COR-L47 (cell line): Measurements from ENCODE around the gene GALNT9.
A peak's percentile ranks its signal among the peaks of the same experiment; 100 is the strongest.
"Not testable (repeated sequence)": the region's sequence is repeated elsewhere in the genome, so short reads cannot be mapped to it uniquely, and the experiment has no call there.

Experiments
- DNase-seq: peaks from one replicate; lab custom pipeline; 2025; lab: John Stamatoyannopoulos, UW

The GALNT9 gene

DNA sequence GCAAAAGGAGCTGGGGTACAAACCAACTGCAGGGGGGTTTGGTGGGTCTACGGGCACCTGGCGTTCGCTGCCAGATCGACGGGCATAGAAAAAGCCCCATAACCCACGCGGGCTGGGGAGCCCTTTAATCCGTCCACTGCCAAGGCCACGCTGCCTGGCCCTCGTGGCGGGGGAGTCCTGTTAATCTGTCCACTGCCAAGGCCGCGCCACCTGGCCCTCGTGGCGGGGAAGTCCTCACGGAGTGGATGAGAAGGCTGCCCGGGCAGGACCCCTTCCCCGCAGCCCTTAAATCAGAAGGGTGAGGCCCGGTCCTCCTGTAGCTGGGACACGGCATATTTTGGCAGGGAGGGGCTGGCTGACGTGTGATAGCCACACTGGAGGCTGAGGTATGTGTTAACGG, 99.0 kb downstream of the GALNT9 start:
- no peak for DNase-seq

DNA sequence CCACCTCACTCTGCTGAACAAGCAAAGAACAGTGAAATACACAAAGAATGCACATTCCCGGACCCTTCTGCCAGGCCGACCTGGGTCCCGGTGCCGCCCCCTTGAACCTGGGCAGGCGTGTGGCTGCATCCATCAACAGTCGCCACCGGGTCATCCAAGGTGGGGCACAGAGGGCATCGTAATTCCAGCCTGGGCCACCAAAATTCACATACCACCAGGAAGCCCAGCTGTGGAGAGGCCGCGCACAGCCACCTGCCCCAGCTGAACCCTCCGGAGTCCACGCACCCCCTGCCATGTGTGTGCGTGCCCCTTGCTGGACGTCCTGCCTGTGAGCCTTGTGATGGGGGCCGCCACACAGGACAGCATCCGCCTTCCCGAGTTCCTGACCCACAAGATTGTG, 99.5 kb downstream of the GALNT9 start:
- no peak for DNase-seq

DNA sequence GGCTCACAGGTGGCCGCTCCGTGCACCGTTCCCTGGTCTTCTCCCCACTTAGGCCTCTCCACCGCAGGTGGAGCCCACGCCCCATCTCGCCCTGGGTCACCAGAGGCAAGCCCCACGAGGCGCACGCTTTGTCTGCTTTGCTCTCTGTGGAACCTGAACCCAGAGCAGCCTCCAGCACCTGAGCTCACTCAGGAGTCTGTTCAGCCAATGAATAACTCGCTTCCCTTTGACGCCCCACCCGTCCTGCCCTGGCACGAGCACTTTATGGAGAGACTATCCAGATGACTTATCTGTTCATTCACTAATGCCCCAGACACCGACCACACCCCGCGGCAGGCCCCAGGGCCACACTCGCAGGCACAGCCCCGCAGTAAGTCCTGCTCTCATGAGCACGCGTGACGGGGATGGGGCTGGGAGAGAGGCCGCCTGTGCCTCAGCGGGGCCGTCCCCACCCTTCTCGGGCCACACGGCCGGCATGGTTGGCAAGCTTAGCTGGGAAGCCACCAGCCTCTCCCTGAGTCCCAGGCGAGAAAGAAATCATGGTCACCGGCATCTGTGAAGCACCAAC, 100.1 kb downstream of the GALNT9 start:
- DNase-seq, result no peak

DNA sequence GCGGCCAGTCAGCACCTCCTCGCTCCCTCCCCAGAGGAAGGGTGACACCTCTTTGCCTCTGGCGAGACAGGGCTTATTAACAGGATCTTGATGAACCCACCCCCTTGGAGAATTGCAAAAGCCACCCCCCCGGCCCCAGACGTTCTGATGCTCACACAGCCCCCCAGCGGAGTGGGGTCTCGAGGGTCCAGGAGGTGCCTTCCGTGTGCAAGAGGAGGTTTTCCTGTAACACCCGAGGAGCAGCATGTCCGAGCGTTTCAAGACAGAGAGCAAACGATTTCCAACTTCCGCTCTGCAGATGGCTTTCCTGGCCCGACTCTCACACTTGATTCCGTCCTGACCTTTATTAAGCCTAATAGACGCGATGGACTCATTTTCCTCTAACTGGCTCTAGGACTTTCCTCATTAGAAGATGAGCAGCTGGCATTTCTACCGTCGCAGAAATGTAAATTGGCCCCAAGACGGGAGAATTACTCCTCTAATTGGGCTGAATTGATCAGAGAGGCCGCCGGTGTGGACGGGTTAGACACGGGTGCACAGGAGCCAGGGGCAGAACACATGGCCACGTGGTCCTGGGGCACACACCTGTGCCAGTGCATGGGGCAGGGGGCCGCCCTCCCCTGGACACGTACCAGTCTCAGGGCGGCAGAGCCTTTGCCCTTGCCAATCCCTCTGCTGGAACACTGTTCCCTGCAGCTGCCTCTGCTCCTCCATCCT, 100.8 kb downstream of the GALNT9 start:
- no peak for DNase-seq

DNA sequence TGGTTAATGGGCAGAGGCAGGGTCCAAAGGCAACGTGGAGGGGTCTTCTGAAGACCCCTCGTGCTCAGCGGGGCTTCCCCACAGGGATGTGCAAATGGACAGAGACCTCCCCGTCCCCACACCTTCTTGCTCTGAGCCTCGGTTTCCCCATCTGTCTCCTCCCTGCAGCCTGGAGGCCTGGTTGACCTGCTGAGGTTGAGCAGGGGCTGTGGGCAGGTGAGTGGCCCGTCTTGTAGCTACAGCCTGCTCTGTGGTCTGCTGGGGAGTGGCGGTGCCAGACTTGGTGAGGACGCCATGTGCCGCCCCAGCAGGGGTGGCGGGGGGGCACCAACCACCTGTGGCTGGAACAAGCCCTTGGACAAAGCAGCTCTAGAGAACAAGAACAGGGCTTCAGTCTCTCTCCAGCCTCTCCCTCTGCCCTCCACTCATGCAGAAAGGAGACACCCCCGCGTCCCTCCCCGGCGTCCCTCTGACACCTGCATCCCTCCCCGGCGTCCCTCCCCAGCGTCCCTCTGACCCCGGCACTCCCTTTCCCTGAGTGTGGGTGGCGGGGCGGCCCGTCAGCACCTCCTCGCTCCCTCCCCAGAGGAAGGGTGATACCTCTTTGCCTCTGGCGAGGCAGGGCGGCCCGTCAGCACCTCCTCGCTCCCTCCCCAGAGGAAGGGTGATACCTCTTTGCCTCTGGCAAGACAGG, 101.5 kb downstream of the GALNT9 start:
- DNase-seq, result no peak

DNA sequence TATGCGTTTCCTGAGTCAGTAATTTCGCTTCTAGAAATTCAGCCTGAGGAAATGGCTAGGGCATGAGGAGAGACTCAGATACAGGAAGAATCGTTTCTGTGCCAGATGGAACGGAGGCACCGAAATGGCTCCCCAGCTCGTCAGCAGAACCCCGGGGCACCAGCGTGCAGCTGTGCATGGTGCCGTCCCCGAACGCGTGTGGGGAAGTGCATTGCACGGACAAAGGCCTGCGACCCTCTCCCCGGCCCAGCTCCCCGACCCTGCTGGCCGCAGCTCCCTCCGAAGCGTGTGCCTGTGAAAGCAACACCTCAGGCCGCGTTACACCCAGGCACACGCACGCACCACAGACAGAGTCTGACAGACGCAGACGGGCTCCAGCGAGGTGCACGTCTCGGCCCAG, 102.3 kb downstream of the GALNT9 start:
- no peak for DNase-seq

DNA sequence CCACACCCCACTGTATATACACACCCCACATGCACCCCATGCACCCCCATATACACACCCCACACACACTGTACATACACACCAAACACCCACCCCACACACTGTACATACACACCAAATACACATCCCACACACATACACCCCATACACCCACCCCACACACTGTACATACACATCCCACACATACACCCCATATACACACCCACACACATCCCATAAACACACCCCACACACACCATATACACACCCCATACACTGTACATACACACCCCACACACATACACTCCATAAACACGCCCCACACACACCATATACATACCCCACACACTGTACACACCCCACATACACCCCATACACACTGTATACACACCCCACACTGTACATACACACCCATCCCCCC, 102.8 kb downstream of the GALNT9 start:
- no peak for DNase-seq

DNA sequence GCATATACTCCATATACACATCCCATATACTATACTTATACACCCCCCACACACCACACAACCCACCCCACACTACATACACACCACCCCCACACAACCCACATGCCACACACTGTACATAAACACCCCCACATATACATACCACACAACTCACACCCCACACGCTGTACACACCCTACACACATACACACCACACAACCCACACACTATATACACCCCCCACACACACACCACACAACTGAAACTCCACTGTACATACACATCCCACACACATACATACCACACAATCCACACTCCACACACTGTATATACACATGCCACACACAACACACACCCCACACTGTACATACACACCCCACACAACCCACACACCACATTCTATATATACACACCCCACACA, 104.2 kb downstream of the GALNT9 start:
- DNase-seq, result no peak

DNA sequence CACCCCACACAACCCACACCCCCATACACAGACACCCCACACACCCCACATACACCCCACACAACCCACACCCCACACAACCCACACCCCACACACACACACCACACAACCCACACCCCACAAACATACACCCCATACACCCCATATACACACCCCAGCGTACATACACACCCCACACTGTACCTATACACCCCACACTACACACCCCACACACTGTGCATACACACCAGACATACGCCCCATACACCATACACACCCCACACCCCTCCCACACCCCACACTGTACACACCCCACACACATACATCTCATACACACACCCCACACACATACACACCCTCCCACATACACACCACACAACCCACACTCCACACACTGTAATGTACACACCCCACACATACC, 104.9 kb downstream of the GALNT9 start:
- DNase-seq, result no peak

DNA sequence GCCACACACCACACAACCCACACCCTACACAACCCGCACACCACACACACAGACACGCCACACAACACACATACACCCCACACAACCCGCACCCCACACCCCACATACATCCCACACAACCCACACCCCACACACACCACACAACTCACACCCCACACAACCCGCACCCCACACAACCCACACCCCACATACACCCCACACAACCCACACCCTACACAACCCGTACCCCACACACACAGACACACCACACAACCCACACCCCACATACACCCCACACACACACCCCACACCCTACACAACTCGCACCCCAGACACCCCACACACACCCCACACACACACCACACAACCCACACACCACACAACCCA, 106.6 kb downstream of the GALNT9 start:
- no peak for DNase-seq

DNA sequence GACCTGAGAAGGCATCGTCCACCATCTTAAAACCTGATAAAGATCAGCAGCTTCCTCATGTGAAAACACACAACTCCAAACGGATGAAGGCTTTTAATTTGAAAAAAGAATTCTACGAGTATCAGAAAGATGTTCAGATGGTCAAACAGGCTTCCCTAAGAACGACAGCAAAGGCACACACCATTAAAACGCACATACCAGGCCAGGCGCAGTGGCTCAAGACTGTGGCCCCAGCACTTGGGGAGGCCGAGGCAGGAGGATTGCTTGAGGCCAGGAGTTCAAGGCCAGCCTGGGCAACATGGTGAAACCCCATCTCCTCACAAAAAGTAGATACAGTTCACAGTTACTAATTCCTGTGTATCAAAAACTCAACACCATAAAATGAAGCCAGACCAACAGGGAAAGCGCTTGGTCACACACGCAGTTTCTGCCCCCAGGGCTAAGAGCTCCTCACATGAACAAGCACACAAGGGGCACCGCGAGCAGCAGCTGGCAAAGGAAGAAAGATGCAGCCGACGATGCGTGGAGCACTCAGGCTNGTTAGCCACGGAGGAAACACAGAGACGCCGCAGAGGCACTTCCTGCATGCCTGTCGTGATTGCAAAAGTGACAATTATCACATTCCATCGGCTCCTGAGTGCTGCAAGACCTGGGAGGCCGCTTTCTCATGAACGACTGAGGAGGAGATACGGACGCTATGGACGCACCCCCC, 107.1 kb downstream of the GALNT9 start:
- DNase-seq, result peak; percentile 11

DNA sequence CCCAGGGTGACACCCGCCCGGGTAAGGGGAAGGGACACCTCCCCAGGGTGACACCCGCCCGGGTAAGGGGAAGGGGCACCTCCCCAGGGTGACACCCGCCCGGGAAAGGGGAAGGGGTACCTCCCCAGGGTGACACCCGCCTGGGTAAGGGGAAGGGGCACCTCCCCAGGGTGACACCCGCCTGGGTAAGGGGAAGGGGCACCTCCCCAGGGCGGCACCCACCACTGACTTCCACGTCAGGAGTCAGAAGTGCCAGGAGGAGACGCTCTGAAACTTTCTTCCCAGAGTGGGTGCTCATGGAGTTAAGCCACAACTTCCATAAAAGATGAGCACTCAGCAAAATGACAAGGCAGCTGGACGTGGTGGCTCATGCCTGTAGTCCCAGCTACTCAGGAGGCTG, 109.6 kb downstream of the GALNT9 start:
- DNase-seq, result not testable (repeated sequence)

DNA sequence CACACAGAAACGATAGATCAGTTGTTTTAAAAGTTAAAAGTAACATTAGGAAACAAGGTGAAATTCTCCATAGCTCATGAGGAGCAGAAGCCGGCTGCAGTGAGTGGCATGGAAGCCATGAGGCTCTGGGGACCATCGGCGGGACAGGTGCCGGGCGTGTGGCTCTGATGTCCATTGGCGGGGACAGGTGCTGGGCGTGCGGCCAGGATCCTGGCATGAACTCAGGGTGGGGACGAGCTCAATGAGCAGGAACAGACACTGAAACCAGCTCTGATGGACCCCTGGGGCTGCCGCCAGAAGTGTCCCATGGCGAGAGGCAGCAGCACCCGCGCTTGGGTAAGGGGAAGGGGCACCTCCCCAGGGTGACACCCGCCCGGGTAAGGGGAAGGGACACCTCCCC, 110.1 kb downstream of the GALNT9 start:
- peak; percentile 59 for DNase-seq

DNA sequence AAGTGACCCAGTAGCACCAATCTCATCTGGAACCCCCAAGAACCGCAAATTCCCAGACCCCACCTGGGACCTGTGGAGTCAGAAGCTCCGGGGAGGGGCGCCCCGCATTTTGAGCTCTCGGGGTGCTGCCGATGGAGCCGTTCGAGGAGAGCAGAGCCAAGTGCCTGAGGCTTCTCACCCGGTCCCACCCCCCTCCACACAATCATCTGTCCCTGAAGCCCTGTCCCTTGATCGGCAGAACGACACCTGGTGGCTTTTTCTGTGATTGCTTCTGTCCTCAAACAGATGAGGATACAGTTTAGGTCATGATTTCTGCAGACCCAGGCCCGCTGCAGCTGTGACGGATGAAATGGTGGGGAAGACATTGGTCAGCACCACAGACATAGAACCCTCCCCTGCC, 110.5 kb downstream of the GALNT9 start:
- DNase-seq, result peak; percentile 36

DNA sequence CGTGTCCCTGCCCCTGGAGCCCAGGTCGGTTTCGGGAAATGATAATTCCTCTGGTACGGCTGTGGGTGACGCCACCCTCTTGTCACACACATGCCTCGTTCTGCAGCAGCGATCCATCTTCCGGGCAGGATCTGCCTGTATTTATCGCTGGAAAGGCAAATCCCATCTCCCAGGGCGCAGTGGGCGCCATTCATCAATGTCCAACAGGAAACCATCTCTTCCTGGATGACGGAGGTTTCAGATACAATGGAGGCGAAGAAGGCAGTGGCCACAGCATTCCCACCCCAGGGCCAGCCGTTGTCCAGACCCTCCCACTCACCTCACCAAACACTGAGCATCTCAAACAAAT, 110.9 kb downstream of the GALNT9 start:
- no peak for DNase-seq

DNA sequence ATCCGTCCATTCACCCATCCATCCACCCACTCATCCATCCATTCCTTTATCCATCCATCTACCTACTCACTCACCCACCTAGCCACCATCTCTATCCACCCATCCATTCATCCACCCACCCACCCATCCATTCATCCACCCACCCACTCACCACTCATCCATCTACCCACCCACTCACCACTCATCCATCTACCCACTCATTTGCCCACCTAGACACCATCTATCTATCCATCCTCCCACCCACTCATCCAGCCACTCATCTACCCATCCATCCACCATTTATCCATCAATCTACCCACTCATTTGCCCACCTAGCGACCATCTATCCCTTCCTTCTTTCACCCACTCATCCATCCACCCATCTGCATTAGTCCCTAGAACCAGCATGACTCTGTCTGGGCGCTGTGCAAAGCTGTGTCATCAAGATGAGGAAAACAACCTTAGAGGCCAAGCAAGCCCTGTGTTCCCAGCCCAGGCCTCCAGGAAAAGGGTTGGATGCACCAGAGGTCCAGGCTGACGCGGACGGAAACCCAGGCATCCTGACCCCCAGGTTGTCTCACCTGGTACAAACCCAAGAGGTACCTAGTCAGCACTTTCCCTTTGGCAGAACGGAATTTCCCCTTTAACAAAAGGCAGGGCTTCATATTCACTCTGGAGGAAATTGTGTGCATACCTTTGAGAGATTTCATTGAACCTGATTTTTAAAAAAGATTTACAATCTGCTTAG, 111.4 kb downstream of the GALNT9 start:
- no peak for DNase-seq

DNA sequence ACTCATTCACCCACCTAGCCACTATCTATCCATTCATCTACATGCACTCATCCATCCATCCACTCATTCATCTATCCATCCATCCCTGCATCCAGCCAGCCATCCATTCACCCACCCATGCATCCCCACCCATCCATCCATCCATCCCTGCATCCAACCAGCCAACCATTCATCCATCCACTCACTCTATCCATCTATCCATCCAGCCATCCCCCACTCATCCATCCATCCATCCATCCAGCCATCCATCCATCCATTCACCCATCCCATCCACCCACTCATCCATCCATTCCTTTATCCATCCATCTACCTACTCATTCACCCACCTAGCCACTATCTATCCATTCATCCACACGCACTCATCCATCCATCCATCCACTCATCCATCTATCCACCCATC, 112.0 kb downstream of the GALNT9 start:
- DNase-seq, result no peak

DNA sequence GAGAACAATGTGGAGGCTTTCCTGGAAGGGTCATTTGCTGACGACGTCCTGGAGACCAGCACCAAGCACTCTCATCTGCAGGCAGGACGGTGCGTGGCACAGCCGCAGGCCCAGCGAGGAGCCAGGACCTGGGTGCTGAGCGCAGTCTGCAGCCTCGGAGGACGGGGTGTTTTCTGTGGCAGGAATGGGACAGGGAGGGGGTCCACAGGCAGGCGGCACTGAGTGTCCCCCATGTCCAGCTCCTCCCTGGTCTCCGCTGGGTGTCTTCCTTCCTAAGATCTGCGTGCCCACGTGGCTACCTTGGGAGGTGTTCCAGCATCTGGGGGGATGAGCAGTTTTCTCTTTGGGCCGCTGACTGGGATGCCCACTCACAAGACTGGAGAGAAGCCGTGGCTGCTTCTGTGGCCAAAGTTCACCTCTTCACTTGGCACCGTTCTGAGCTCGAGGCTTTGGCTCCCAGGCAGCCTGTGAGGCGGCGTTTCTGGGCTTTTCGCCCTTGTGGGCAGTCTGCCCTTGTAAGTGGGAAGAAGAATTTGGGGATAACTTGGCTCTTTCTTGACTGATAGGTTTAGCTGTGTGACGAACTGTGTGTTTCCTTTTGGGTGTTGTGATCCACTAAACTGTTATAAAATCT, 112.9 kb downstream of the GALNT9 start:
- DNase-seq, result no peak

DNA sequence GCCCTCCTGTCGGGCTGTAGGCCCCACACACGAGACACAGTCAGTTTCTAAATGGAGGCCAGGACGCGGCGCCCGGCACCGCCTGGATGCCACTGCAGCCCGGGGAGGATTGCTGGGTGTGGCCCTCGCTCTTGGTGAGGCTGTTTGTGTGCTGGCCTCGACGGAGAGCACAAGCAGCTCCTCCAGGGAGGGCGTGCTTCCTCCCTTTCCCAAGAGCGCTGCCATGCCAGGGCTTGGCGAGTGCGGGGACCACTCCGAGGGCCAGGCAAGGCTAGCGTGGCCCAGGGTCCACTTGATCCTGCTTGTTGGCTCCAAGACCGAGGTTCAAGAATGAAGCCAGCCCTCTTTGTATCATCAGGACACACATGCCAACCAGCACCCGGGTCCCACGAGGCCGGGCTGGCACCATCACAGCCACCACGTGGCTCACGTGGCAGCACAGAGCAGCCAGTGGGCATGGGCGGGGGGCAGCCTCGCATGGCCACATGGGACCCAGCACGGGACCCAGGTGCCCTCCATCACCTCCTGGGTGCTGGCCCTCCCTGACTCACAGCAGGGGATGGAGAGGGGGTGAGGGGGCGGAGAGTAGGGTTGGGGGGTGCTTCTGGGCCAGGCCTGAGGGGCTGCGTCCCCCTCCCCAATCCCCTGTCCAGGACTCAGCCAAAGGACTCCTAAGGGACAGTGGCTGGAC, 113.9 kb downstream of the GALNT9 start:
- no peak for DNase-seq

DNA sequence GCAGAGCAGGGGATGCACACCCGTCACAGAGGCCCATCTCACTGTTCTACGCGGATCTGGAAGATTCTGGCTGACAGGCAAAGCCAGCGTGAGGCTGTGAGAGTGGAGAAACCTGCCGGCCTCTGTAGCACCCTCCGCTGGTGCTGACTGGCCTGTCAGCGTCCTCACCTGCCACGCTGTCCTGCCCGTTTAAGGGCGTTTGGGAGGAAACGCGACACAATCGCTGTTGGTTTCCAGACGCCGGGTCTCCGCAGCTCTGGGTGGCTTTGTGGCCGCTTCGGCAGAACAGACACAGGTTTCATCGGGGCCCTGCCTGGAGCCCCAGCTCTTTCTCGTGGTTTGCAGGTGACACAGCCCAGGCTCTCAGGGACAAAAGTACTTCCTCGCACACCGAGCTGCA, 114.5 kb downstream of the GALNT9 start:
- no peak for DNase-seq

DNA sequence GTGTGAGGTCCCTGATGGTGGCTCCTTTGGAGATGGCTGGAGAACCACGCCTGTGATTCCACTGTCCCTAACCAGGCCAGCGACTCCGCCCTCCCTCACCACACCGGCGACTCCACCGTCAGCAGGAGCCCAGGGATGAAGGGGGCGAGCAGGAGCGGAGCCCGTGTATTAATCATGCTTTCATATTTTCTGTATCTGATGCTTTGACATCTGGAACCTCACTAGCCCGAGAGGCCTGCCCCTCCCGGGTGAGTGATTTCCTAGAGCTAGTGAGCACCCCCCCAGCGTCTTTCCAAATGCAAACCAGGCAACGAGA, 115.3 kb downstream of the GALNT9 start:
- no peak for DNase-seq
